MM.1S (cell line): Measurements from ENCODE around the gene ME2.

Source experiments
- DNase-seq: peaks from one replicate; pipeline ENCODE4 v3.0.0-alpha.2; 2015
- H2AFZ ChIP-seq: fragments of 300-600 bp; sonication (generic); 2 replicates; pipeline ENCODE4 v1.6.0; 2016; ENCODE audit warnings: antibody characterized with exemption, low read length
- H3F3A ChIP-seq: fragments of 300-600 bp; sonication (generic); 2 replicates; pipeline ENCODE4 v1.6.1; 2016; ENCODE audit warnings: mild to moderate bottlenecking, antibody characterized with exemption, low read length, moderate library complexity, mixed read lengths; ENCODE audit not compliant: insufficient read depth
- H3K27ac ChIP-seq: fragments of 300-600 bp; sonication (generic); 2 replicates; pipeline ENCODE4 v1.5.1; 2016; ENCODE audit warnings: mild to moderate bottlenecking, low read length
- H3K27me3 ChIP-seq: fragments of 300-600 bp; sonication (generic); replicated peaks from 2 replicates; pipeline ENCODE4 v1.6.0; 2016; ENCODE audit warnings: low read length; ENCODE audit not compliant: insufficient read depth
- H3K36me3 ChIP-seq: fragments of 300-600 bp; sonication (generic); replicated peaks from 2 replicates; pipeline ENCODE4 v1.6.1; 2016; ENCODE audit warnings: mild to moderate bottlenecking, low read length, mixed read lengths; ENCODE audit not compliant: insufficient read depth
- H3K4me1 ChIP-seq: fragments of 300-600 bp; sonication (generic); 2 replicates; pipeline ENCODE4 v1.6.1; 2016; ENCODE audit warnings: low read length, mixed read lengths
- H3K4me2 ChIP-seq: fragments of 300-600 bp; sonication (generic); 2 replicates; pipeline ENCODE4 v1.6.0; 2016; ENCODE audit warnings: low read depth, low read length
- H3K4me3 ChIP-seq: fragments of 300-600 bp; sonication (generic); 2 replicates; pipeline ENCODE4 v1.5.1; 2016; ENCODE audit warnings: low read length, mixed read lengths
- H3K79me2 ChIP-seq: fragments of 300-600 bp; sonication (generic); 2 replicates; pipeline ENCODE4 v1.6.1; 2016; ENCODE audit warnings: mixed run types, low read length, mixed read lengths
- H3K9ac ChIP-seq: fragments of 300-600 bp; sonication (generic); 2 replicates; pipeline ENCODE4 v1.6.1; 2016; ENCODE audit warnings: low read length, mixed read lengths
- H3K9me2 ChIP-seq: fragments of 300-600 bp; sonication (generic); replicated peaks from 2 replicates; pipeline ENCODE4 v1.6.1; 2016; ENCODE audit warnings: mild to moderate bottlenecking, low read length, mixed read lengths; ENCODE audit not compliant: insufficient read depth
- H3K9me3 ChIP-seq: fragments of 300-600 bp; sonication (generic); replicated peaks from 2 replicates; pipeline ENCODE4 v1.6.1; 2016; ENCODE audit warnings: mild to moderate bottlenecking, low read length, mixed read lengths; ENCODE audit not compliant: insufficient read depth
- H4K20me1 ChIP-seq: fragments of 300-600 bp; sonication (generic); 2 replicates; pipeline ENCODE4 v1.6.1; 2016; ENCODE audit warnings: mild to moderate bottlenecking, low read length, moderate library complexity, mixed read lengths; ENCODE audit not compliant: insufficient read depth
- CTCF ChIP-seq: fragments of 300-600 bp; sonication (generic); IDR thresholded peaks from 2 replicates; pipeline ENCODE4 v1.5.1; 2016; ENCODE audit warnings: antibody characterized with exemption, low read length, mixed read lengths
- EZH2 ChIP-seq: fragments of 300-600 bp; sonication (generic); optimal IDR thresholded peaks from 2 replicates; pipeline ENCODE3; 2017; ENCODE audit warnings: low read depth, mild to moderate bottlenecking, antibody characterized with exemption, low read length, mixed read lengths
- EZH2phosphoT487 ChIP-seq: fragments of 300-600 bp; sonication (generic); IDR thresholded peaks from 2 replicates; pipeline ENCODE4 v1.6.1; 2018; ENCODE audit warnings: antibody characterized with exemption, low read length

ME2 gene

GRCh38 chr18:50911006-50911405 is 32.1 kb downstream of the ME2 start:
- Histone ChIP-seq H2AFZ (no peak overlapping the region), H4K20me1 (no peaks in the 10 kb centered on the region), H3K79me2 (peaks cover 13% of the 10 kb centered on the region; the same call in 1 of the 2 replicates), H3K9ac (no peak overlapping the region), H3K9me2 (no peaks in the 10 kb centered on the region), H3K9me3 (no peaks in the 10 kb centered on the region), H3F3A (no peaks in the 10 kb centered on the region), H3K27me3 (no peaks in the 10 kb centered on the region), H3K4me2 (no peak overlapping the region), H3K4me3 (no peak overlapping the region), H3K27ac (no peak overlapping the region), H3K36me3 (peaks cover 2% of the 10 kb centered on the region; the same call in 1 of the 2 replicates), H3K4me1 (no peaks in the 10 kb centered on the region)
- DNase-seq: no peak
- TF ChIP-seq EZH2 (no peak), CTCF (no peak), EZH2phosphoT487 (no peak)

- Histone ChIP-seq H3K27ac (no peak overlapping the region), H4K20me1 (no peaks in the 10 kb centered on the region), H3K36me3 (no peaks in the 10 kb centered on the region; the same call in 1 of the 2 replicates), H3K27me3 (no peaks in the 10 kb centered on the region), H3K4me2 (no peak overlapping the region), H3K4me1 (no peaks in the 10 kb centered on the region), H3F3A (no peaks in the 10 kb centered on the region), H3K9ac (no peak overlapping the region), H3K4me3 (no peak overlapping the region), H3K9me3 (no peaks in the 10 kb centered on the region), H3K9me2 (no peaks in the 10 kb centered on the region), H2AFZ (no peak overlapping the region), H3K79me2 (no peaks in the 10 kb centered on the region)
- TF ChIP-seq EZH2phosphoT487: no peak
- no peak for TF ChIP-seq CTCF
- no peak for TF ChIP-seq EZH2
- no peak for DNase-seq
Measured at GRCh38 chr18:50917021-50917420, 38.1 kb downstream of the ME2 start.

DNA sequence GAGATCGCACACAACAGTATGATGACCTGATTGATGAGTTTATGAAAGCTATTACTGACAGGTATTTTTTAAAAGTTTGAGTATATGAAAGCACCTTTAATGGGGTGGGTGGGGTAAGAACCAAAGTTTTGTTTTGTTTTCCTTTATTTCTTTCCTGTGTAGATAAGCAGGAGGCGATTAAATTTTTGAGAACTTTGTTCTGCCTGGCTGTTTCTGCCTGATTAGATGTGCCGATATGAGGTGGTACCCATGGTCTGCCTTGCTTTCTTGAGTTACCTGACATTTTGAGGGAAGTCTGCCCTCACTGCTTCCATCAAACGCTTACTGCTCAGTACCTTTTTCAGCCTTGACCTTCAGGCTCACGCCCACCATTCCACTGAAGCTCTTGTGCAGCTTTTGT is 39.2 kb downstream of the ME2 start:
- no peak for TF ChIP-seq CTCF
- TF ChIP-seq EZH2: no peak
- no peak for TF ChIP-seq EZH2phosphoT487
- Histone ChIP-seq H3K4me2 (no peak overlapping the region), H3K79me2 (no peaks in the 10 kb centered on the region), H4K20me1 (no peaks in the 10 kb centered on the region), H3K9me3 (no peaks in the 10 kb centered on the region), H3K9ac (no peak overlapping the region), H3K9me2 (no peaks in the 10 kb centered on the region), H3K36me3 (no peaks in the 10 kb centered on the region; the same call in 1 of the 2 replicates), H3K27me3 (no peaks in the 10 kb centered on the region), H3K4me3 (no peak overlapping the region), H3K4me1 (no peaks in the 10 kb centered on the region), H3F3A (no peaks in the 10 kb centered on the region), H3K27ac (no peak overlapping the region), H2AFZ (no peak overlapping the region)
- no peak for DNase-seq
